Lower leg skin (tissue), 4 donors: Measurements from ENCODE around the gene COMMD1. TPM values are rescaled to one million over a fixed set of nuclear protein-coding genes. Genes with fewer than 3 reads are reported as not detected.
"Not testable (repeated sequence)": the region's sequence is repeated elsewhere in the genome, so short reads cannot be mapped to it uniquely, and the experiment has no call there.

Experiments used
- DNase-seq, 2 donors: peaks; one replicate each; pipeline ENCODE4 v3.0.0-alpha.2; 2019; ENCODE audit warnings: low spot score in 2 of 2
- H3K4me3 ChIP-seq: fragments of 200-600 bp; sonication (generic); 2 replicates; pipeline ENCODE4 v1.5.1; 2017; ENCODE audit warnings: mild to moderate bottlenecking, low read depth; ENCODE audit not compliant: poor library complexity, severe bottlenecking
- POLR2A ChIP-seq, 2 donors: fragments of 450-650 bp; IDR thresholded peaks; one replicate each; pipeline ENCODE4 v1.6.1; 2016 to 2017; ENCODE audit warnings: antibody characterized with exemption in 2 of 2, mild to moderate bottlenecking in 1 of 2, moderate library complexity in 1 of 2
- WGBS, 2 donors: methylation state at CpG; one replicate each; pipeline ENCODE4 v1.1.5; 2018; 5-methylcytosine and 5-hydroxymethylcytosine counted together
- intact Hi-C: fragments of 100-400 bp; cut with DNase I; formaldehyde crosslinking; loops from one replicate; pipeline ENCODE4 v1.15.0; 2023; ENCODE audit warnings: low total_unique reads
- total RNA-seq, 4 donors: library from RNA; depleted of rRNA; stranded (reverse); fragments of >200 nt; gene quantifications; one replicate each; pipeline ENCODE4 v1.1.0, GENCODE V29; 2016
- TF ChIP-seq, protein P1 (sequence below), 3 donors: fragments of 450-650 bp; IDR thresholded peaks; one replicate each; pipeline ENCODE4 v1.5.1; 2016; ENCODE audit warnings: antibody characterized with exemption in 3 of 3, mild to moderate bottlenecking in 3 of 3, moderate library complexity in 2 of 3

Gene COMMD1
- total RNA-seq, 4 donors from 2014 or later = 39.2 to 46.9 (median 43.1) TPM

DNA sequence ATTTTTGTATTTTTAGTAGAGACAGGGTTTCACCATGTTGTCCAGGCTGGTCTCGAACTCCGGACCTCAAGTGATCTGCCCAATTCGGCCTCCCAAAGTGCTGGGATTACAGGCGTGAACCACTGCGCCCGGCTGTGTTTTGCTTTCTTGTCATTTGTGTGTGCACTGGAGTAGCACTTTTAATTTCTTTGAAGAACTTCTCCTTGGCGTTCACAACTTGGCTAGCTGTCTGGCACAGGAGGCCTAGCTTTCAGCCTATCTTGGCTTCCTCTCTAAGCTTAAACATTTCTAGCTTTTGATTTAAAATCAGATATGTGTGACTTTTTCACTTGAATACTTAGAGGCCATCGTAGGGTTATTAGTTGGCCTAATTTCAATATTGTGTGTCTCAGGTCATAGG lies 93.0 kb downstream of the COMMD1 start:
- no peak overlapping the region for H3K4me3 ChIP-seq
- WGBS, 2 donors = 85 to 90% methylated on average over 8 of the region's 8 CpGs
- intact Hi-C loops = loop anchor here (10.0 kb wide), 1 partner anchor 406 kb away; no protein-coding TSS in a partner anchor
- no peak for DNase-seq
- TF ChIP-seq, protein P1, sequence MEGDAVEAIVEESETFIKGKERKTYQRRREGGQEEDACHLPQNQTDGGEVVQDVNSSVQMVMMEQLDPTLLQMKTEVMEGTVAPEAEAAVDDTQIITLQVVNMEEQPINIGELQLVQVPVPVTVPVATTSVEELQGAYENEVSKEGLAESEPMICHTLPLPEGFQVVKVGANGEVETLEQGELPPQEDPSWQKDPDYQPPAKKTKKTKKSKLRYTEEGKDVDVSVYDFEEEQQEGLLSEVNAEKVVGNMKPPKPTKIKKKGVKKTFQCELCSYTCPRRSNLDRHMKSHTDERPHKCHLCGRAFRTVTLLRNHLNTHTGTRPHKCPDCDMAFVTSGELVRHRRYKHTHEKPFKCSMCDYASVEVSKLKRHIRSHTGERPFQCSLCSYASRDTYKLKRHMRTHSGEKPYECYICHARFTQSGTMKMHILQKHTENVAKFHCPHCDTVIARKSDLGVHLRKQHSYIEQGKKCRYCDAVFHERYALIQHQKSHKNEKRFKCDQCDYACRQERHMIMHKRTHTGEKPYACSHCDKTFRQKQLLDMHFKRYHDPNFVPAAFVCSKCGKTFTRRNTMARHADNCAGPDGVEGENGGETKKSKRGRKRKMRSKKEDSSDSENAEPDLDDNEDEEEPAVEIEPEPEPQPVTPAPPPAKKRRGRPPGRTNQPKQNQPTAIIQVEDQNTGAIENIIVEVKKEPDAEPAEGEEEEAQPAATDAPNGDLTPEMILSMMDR (IDR thresholded peaks at IDR 0.05) = no peak
- no peak for TF ChIP-seq POLR2A (IDR thresholded peaks at IDR 0.05)

DNA sequence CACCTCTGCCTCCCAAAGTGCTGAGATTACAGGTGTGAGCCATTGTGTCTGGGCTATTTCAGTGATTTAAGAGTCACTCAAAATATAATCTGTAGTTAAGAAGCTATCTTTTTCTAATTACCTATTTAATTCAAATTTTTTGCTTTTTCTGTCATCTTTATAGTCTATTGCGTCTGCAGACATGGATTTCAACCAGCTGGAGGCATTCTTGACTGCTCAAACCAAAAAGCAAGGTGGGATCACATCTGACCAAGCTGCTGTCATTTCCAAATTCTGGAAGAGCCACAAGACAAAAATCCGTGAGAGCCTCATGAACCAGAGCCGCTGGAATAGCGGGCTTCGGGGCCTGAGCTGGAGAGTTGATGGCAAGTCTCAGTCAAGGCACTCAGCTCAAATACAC lies 95.1 kb downstream of the COMMD1 start:
- 96 to 97% methylated on average over 5 of the region's 5 CpGs for WGBS, 2 donors
- no peak for TF ChIP-seq POLR2A (IDR thresholded peaks at IDR 0.05)
- TF ChIP-seq, protein P1 (IDR thresholded peaks at IDR 0.05) = no peak
- intact Hi-C loops = no loop called here
- DNase-seq = no peak
- no peak overlapping the region for H3K4me3 ChIP-seq

DNA sequence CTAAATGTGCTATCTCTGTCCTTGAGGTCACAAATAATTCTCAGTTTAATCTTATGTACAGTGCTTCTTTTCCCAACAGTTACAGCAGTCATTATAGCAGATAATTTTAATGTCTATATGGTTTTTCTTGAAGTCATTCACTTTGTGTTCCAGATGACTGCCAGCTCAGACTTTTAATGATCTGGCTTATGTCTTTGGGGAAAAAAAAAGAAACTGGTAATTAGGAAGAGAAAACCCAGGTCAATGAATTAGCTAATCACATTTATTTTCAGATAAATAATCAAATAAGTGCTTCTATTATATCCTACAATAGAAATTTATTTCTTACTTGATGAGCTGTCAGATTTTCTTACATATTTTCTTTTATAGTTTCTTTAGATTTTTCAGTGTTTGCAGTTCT lies 96.0 kb downstream of the COMMD1 start:
- no peak overlapping the region for H3K4me3 ChIP-seq
- no peak for DNase-seq
- intact Hi-C loops = no loop called here
- no peak for TF ChIP-seq POLR2A (IDR thresholded peaks at IDR 0.05)
- TF ChIP-seq, protein P1 (IDR thresholded peaks at IDR 0.05) = no peak

DNA sequence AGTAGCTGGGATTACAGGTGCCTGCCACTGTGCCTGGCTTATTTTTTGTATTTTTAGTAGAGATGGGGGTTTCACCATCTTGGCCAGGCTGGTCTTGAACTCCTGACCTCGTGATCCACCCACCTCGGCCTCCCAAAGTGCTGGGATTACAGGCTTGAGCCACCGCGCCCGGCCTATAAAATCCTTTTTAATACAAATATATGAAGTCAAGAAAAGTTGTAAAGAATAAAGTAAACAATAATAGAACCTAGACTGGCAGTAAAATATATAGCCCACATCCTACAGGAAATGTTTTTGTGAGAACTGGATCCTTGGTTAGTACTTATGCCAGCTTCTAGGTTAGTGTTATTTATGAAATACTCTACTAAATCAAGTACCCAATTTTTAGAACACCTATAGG lies 99.0 kb downstream of the COMMD1 start:
- intact Hi-C loops, H3K4me3 ChIP-seq, DNase-seq: not testable (repeated sequence)
- 92 to 93% methylated on average over 5 of the region's 5 CpGs for WGBS, 2 donors

DNA sequence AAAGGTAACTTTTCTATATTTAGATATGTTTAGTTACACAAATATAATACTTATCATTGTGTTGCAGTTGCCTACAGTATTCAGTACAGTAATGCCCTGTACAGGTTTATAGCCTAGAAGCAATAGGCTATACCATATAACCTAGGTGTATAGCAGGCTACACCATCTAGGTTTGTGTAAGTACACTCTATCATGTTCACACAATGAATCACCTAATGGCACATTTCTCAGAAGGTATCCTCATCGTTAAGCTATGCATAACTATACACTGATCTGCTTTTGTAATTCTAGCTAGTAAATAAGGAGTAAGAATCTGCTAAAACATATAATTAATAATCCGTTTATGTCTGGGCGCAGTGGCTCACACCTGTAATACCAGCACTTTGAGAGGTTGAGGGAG lies 102.1 kb downstream of the COMMD1 start:
- no peak for TF ChIP-seq POLR2A (IDR thresholded peaks at IDR 0.05)
- TF ChIP-seq, protein P1 (IDR thresholded peaks at IDR 0.05) = no peak
- WGBS, 2 donors = 96 to 100% methylated on average over 3 of the region's 3 CpGs
- no peak overlapping the region for H3K4me3 ChIP-seq
- intact Hi-C loops = no loop called here
- DNase-seq = no peak

DNA sequence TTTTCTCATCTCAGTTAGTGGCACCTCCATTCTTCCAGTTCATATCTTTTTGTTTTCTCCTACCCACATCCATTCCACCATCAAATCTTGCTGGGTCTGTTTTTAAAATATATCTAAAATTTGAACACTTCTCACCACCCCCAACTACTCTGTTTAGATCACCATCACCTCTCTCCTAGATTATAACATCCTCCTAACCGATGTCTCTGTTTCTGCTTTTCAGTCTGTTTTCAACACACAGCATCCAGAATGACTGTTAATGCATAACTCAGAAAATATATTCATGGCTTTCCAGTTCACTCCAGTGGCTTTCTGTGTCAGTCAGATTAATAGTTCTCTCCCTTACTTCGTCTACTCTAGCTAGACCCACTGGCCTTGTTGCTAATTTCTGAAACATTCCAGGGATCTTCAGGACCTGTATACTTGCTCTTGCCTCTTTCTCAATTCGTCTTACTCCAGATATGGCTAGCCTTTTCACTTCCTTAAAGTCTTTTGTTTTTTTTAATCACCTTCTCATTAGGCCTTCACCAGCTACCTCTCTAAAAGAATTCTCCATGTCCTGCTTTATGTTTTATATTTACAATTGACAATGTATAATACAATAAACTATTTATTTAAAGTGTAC lies 105.3 kb downstream of the COMMD1 start:
- intact Hi-C loops = no loop called here
- WGBS, 2 donors = 84 to 89% methylated on average over 3 of the region's 3 CpGs
- no peak for TF ChIP-seq POLR2A (IDR thresholded peaks at IDR 0.05)
- TF ChIP-seq, protein P1 (IDR thresholded peaks at IDR 0.05) = no peak
- H3K4me3 ChIP-seq = no peak overlapping the region
- DNase-seq = no peak
